Peyer's patch (tissue), 4 donors: ENCODE data around the gene DEAF1.

Experiments used
- CTCF ChIP-seq, 6 experiments: fragments of 450-650 bp in 4 of 6; fragments of 200-600 bp in 2 of 6; sonication (generic) in 1 of 6; IDR thresholded peaks; one replicate each; pipeline ENCODE4 v1.5.1; 2017 to 2019; ENCODE audit warnings: antibody characterized with exemption in 6 of 6, mild to moderate bottlenecking in 3 of 6, moderate library complexity in 1 of 6
- POLR2A ChIP-seq, 2 donors: fragments of 450-650 bp; IDR thresholded peaks; one replicate each; pipeline ENCODE4 v1.5.1; 2017; ENCODE audit warnings: antibody characterized with exemption in 2 of 2, mild to moderate bottlenecking in 2 of 2, moderate library complexity in 2 of 2

DNA sequence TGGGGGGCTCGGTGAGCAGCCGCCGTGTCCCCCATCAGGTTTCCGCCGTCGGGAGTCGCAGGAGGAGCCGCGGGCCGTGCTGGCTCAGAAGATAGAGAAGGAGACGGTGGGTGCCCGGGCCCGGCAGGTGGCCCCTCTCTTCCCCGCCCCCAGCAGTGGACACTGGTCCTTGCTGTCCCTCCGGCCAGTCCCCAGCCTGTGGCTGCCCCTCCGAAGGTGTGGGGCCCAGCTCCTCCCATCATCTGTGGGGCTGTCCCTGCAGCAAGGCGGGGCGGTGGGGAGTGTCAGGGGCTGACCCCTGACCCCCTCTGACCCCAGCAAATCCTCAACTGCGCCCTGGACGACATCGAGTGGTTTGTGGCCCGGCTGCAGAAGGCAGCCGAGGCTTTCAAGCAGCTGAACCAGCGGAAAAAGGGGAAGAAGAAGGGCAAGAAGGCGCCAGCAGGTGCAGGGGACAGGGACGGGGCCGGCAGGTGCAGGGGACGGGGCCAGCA, 26.3 kb upstream of the DEAF1 start:
- no peak for TF ChIP-seq CTCF (IDR thresholded peaks at IDR 0.05)
- TF ChIP-seq POLR2A (IDR thresholded peaks at IDR 0.05), result no peak
